MCF 10A (cell line): ENCODE results near the gene ZNF354C. TPM values are rescaled to one million over a fixed set of nuclear protein-coding genes. Genes with fewer than 3 reads are reported as not detected.
A peak's percentile ranks its signal among the peaks of the same experiment; 100 is the strongest.

Source experiments
- Bru-seq: library from RNA; stranded (reverse); fragments of 400-500 nt; gene quantifications from one replicate; lab custom pipeline; 2021; lab: Mats Ljungman, UMichigan
- BruChase-seq, 2 experiments: library from RNA; stranded (reverse); fragments of 400-500 nt; gene quantifications; one replicate each; lab custom pipeline; 2021; lab: Mats Ljungman, UMichigan
- BruUV-seq: library from RNA; stranded (reverse); fragments of 400-500 nt; replicated peaks from 2 replicates; lab custom pipeline; 2021; lab: Mats Ljungman, UMichigan
- CTCF ChIA-PET: fragments of 300-600 bp; sonication (Branson Sonifier 250); formaldehyde crosslinking; extraction: SDS; loops from one replicate; lab custom pipeline; 2021; ENCODE audit warnings: antibody characterized with exemption, inconsistent platforms; lab: Yijun Ruan, JAX
- POLR2A ChIA-PET: fragments of 300-600, 350-650 bp; sonication (Branson Sonifier 250); formaldehyde crosslinking; extraction: SDS; loops from one replicate; lab custom pipeline; 2020; ENCODE audit warnings: antibody characterized with exemption, inconsistent platforms; lab: Yijun Ruan, JAX
- DNase-seq: peaks from one replicate; pipeline ENCODE4 v3.0.0-alpha.2; 2018; ENCODE audit not compliant: unreplicated experiment
- H3K27ac Mint-ChIP-seq: one replicate; pipeline ENCODE4 v1.8.0; 2022; ENCODE audit warnings: mild to moderate bottlenecking, low read depth, mixed read lengths; ENCODE audit not compliant: unreplicated experiment
- H3K27me3 Mint-ChIP-seq: one replicate; pipeline ENCODE4 v1.8.0; 2022; ENCODE audit warnings: mixed read lengths; ENCODE audit not compliant: insufficient read depth, unreplicated experiment
- H3K36me3 Mint-ChIP-seq: one replicate; pipeline ENCODE4 v1.8.0; 2022; ENCODE audit warnings: mild to moderate bottlenecking, moderate library complexity, mixed read lengths; ENCODE audit not compliant: insufficient read depth, unreplicated experiment
- H3K4me1 Mint-ChIP-seq: one replicate; pipeline ENCODE4 v1.8.0; 2022; ENCODE audit warnings: mixed read lengths; ENCODE audit not compliant: insufficient read depth, unreplicated experiment
- H3K4me3 Mint-ChIP-seq: one replicate; pipeline ENCODE4 v1.8.0; 2022; ENCODE audit warnings: mild to moderate bottlenecking, moderate library complexity, mixed read lengths; ENCODE audit not compliant: unreplicated experiment
- H3K9me3 Mint-ChIP-seq: one replicate; pipeline ENCODE4 v1.8.0; 2022; ENCODE audit warnings: mixed read lengths; ENCODE audit not compliant: unreplicated experiment
- CTCF ChIP-seq: fragments of 200-600 bp; IDR thresholded peaks from one replicate; pipeline ENCODE4 v1.8.0; 2022; ENCODE audit warnings: antibody characterized with exemption, mild to moderate bottlenecking; ENCODE audit not compliant: unreplicated experiment
- intact Hi-C: fragments of 100-400 bp; cut with micrococcal nuclease; formaldehyde crosslinking; loops from 2 replicates; pipeline ENCODE4 v1.14.1; 2022
- long read RNA-seq: library from polyadenylated mRNA; stranded (forward); transcript quantifications from one replicate; pipeline ENCODE4 v2.0.0, GENCODE V29; 2022
- total RNA-seq: library from RNA; stranded (reverse); gene quantifications from 2 replicates; pipeline ENCODE4 v1.2.3, GENCODE V29; 2022

The ZNF354C gene
- 3.9 and 4.6 TPM in 2 replicates for total RNA-seq
- percentile 67 among the genes with signal in this experiment for Bru-seq, nascent RNA
- BruChase-seq, experiment 1, labeled RNA remaining after a 6-hour chase, result percentile 70 among the genes with signal in this experiment
- percentile 82 among the genes with signal in this experiment for BruChase-seq, experiment 2, labeled RNA remaining after a 2-hour chase
- long read RNA-seq, full-length matches to known transcripts, result 1 of 1 reads
- long read RNA-seq, partial matches to known transcripts, result 0 of 1 reads
- long read RNA-seq, other reads (novel, unspliced or antisense), result 0 of 1 reads

GRCh38 chr5:179060116-179061008 is at the start of gene ZNF354C:
TSS of gene ZNF354C (plus strand) at chr5:179060373. CDS start at chr5:179062069, 1,696 bp downstream.
- CTCF ChIA-PET, result interaction anchor here (0.5 to 0.9 kb wide), 4 partner anchors 10 to 846 kb away, joined by 3 to 7 read pairs (median 3); no protein-coding TSS in a partner anchor
- no peak for TF ChIP-seq CTCF
- intact Hi-C loops, result no loop called here
- H3K4me1 Mint-ChIP-seq, result no peaks in the 10 kb centered on the region
- peak within 1 kb of the TSS; percentile 83 for H3K4me3 Mint-ChIP-seq
- DNase-seq, result peak; percentile 72
- H3K9me3 Mint-ChIP-seq, result peaks cover 39% of the 10 kb centered on the region
- POLR2A ChIA-PET, result interaction anchor here (0.7 to 1.4 kb wide), 11 partner anchors 10 to 326 kb away, joined by 3 to 5 read pairs (median 4); partner anchors contain the start of gene ZNF879
- no peaks in the 10 kb centered on the region for H3K27me3 Mint-ChIP-seq
- TSS peak; percentile 54 for BruUV-seq
- peak within 1 kb of the TSS; percentile 72 for H3K27ac Mint-ChIP-seq
- peaks cover 23% of the 10 kb centered on the region for H3K36me3 Mint-ChIP-seq

- H3K27ac Mint-ChIP-seq, result no peak within 1 kb of the TSS
- peak; percentile 53 for DNase-seq
- ChIA-PET CTCF (interaction anchor here (0.6 to 0.7 kb wide), 2 partner anchors 410 to 481 kb away, joined by 3 read pairs; no protein-coding TSS in a partner anchor), POLR2A (interaction anchor here (0.7 to 1.3 kb wide), 4 partner anchors 9 to 53 kb away, joined by 3 to 5 read pairs (median 4); partner anchors contain the start of gene ZNF354C)
- H3K4me1 Mint-ChIP-seq, result no peaks in the 10 kb centered on the region
- H3K4me3 Mint-ChIP-seq, result peak within 1 kb of the TSS; percentile 84
- no peaks in the 10 kb centered on the region for H3K27me3 Mint-ChIP-seq
- BruUV-seq, result no TSS peak
- TF ChIP-seq CTCF, result no peak
- intact Hi-C loops, result no loop called here
- peaks cover 16% of the 10 kb centered on the region for H3K36me3 Mint-ChIP-seq
- H3K9me3 Mint-ChIP-seq, result peaks cover 45% of the 10 kb centered on the region
Measured at GRCh38 chr5:179023528-179024189, 36.5 kb upstream of the ZNF354C start, which contains the start of gene ZNF879. TSS of gene ZNF879 (plus strand) at chr5:179023804. CDS start at chr5:179025005, 1,201 bp downstream.

- Mint-ChIP-seq H3K36me3 (peaks cover 16% of the 10 kb centered on the region), H3K9me3 (peaks cover 69% of the 10 kb centered on the region), H3K27me3 (no peaks in the 10 kb centered on the region), H3K27ac (no peak overlapping the region), H3K4me3 (no peak overlapping the region), H3K4me1 (no peaks in the 10 kb centered on the region)
- no peak for TF ChIP-seq CTCF
- no peak for DNase-seq
- no TSS peak for BruUV-seq
- intact Hi-C loops, result no loop called here
- POLR2A ChIA-PET, result interaction anchor here (1.8 kb wide), 1 partner anchor 10 kb away, joined by 3 read pairs; the partner anchor contains the start of gene ZNF879
- CTCF ChIA-PET, result interaction anchor here (0.7 kb wide), 1 partner anchor 246 kb away, joined by 3 read pairs; no protein-coding TSS in a partner anchor
Measured at GRCh38 chr5:179033004-179033580, 27.1 kb upstream of the ZNF354C start.
